Endothelial cell of umbilical vein (primary cell): ENCODE data around the gene IQCC. TPM values are rescaled to one million over a fixed set of nuclear protein-coding genes. Genes with fewer than 3 reads are reported as not detected.

Source experiments
- BruUV-seq: library from RNA; stranded (reverse); fragments of 400-500 nt; replicated peaks from 2 replicates; lab custom pipeline; 2021; lab: Mats Ljungman, UMichigan
- CTCF ChIA-PET: fragments of 300-600, 350-600 bp; sonication (Branson Sonifier 250); formaldehyde crosslinking; loops from one replicate; lab custom pipeline; 2021; ENCODE audit warnings: antibody characterized with exemption, inconsistent platforms; lab: Charles Lee
- POLR2A ChIA-PET: fragments of 300-600, 350-600 bp; sonication (Branson Sonifier 250); formaldehyde crosslinking; loops from one replicate; lab custom pipeline; 2021; ENCODE audit warnings: antibody characterized with exemption, inconsistent platforms; lab: Charles Lee
- DNase-seq: peaks from one replicate; pipeline ENCODE4 v3.0.0-alpha.2; 2011; ENCODE audit warnings: low read depth, low spot score
- FAIRE-seq: peaks from 2 replicates; lab custom pipeline; 2011; peaks lifted over from hg19 to GRCh38; lab: Jason Lieb, UNC
- H2AFZ ChIP-seq: 2 replicates; pipeline ENCODE4 v1.6.0; 2012; ENCODE audit warnings: low read depth, low read length, control low read depth, inconsistent platforms
- H3K27ac ChIP-seq: 2 replicates; pipeline ENCODE4 v1.5.1; 2011; ENCODE audit warnings: low read depth, mild to moderate bottlenecking, control low read depth, low read length, moderate library complexity; ENCODE audit not compliant: insufficient read depth
- H3K27me3 ChIP-seq, 2 experiments: 2 replicates each; pipeline versions ENCODE4 v1.6.0 to v1.6.1; 2011; ENCODE audit warnings: low read length in 2 of 2, mixed read lengths in 1 of 2; ENCODE audit not compliant: control insufficient read depth in 2 of 2, insufficient read depth in 2 of 2
- H3K36me3 ChIP-seq, 2 experiments: 2 replicates in 1 of 2; 3 replicates in 1 of 2; pipeline ENCODE4 v1.5.1; 2011; ENCODE audit warnings: low read length in 2 of 2, mild to moderate bottlenecking in 1 of 2, moderate library complexity in 1 of 2; ENCODE audit not compliant: control insufficient read depth in 2 of 2, insufficient read depth in 2 of 2; ENCODE audit errors: extremely low read depth in 1 of 2
- H3K4me1 ChIP-seq: 3 replicates; pipeline ENCODE4 v1.5.1; 2011; ENCODE audit warnings: mild to moderate bottlenecking, low read length; ENCODE audit not compliant: control insufficient read depth, insufficient read depth; ENCODE audit errors: extremely low read depth
- H3K4me2 ChIP-seq: 2 replicates; pipeline ENCODE4 v1.6.1; 2011; ENCODE audit warnings: low read length, control low read depth, mixed read lengths; ENCODE audit not compliant: insufficient read depth
- H3K4me3 ChIP-seq, 3 experiments: fragments of 200-600 bp in 1 of 3; sonication (generic), shearing (Covaris generic) in 1 of 3; replicated peaks in 1 of 3; 2 replicates each; pipeline ENCODE4 v1.5.1; 2011 to 2016; ENCODE audit warnings: control low read depth in 3 of 3, low read length in 3 of 3, mild to moderate bottlenecking in 2 of 3, inconsistent platforms in 1 of 3, low read depth in 1 of 3, moderate library complexity in 1 of 3; ENCODE audit not compliant: insufficient read depth in 1 of 3
- H3K79me2 ChIP-seq: 2 replicates; pipeline ENCODE4 v1.6.0; 2012; ENCODE audit warnings: low read length, inconsistent platforms; ENCODE audit not compliant: control insufficient read depth, insufficient read depth
- H3K9ac ChIP-seq: replicated peaks from 2 replicates; pipeline ENCODE3; 2011; ENCODE audit warnings: low read length, control low read depth; ENCODE audit not compliant: insufficient read depth; ENCODE audit errors: extremely low read depth
- H3K9me1 ChIP-seq: replicated peaks from 3 replicates; pipeline ENCODE4 v1.6.0; 2011; ENCODE audit warnings: mild to moderate bottlenecking, low read length; ENCODE audit not compliant: control insufficient read depth, insufficient read depth; ENCODE audit errors: extremely low read depth
- H3K9me3 ChIP-seq: replicated peaks from 2 replicates; pipeline ENCODE4 v1.5.1; 2012; ENCODE audit warnings: low read length, inconsistent platforms; ENCODE audit not compliant: control insufficient read depth, insufficient read depth
- H4K20me1 ChIP-seq: replicated peaks from 2 replicates; pipeline ENCODE3; 2011; ENCODE audit warnings: mild to moderate bottlenecking, low read length; ENCODE audit not compliant: control insufficient read depth, insufficient read depth; ENCODE audit errors: extremely low read depth
- EZH2 ChIP-seq: IDR thresholded peaks from 2 replicates; pipeline ENCODE4 v1.6.1; 2012; ENCODE audit warnings: borderline replicate concordance, low read depth, mild to moderate bottlenecking, moderate library complexity, low read length, inconsistent platforms; ENCODE audit not compliant: severe bottlenecking
- FOS ChIP-seq: IDR thresholded peaks from 2 replicates; pipeline ENCODE4 v1.6.1; 2011; ENCODE audit warnings: mild to moderate bottlenecking, low read length, moderate library complexity, borderline replicate concordance; ENCODE audit not compliant: insufficient read depth
- GATA2 ChIP-seq: IDR thresholded peaks from 2 replicates; pipeline ENCODE4 v1.7.0; 2011; ENCODE audit warnings: low read depth, mild to moderate bottlenecking, moderate library complexity, mixed read lengths, low read length; ENCODE audit not compliant: insufficient read length, insufficient read depth
- JUN ChIP-seq: IDR thresholded peaks from 2 replicates; pipeline ENCODE4 v1.6.1; 2011; ENCODE audit warnings: borderline replicate concordance, low read depth; ENCODE audit not compliant: insufficient read length, insufficient read depth
- MAX ChIP-seq: IDR thresholded peaks from 2 replicates; pipeline ENCODE4 v1.6.1; 2011; ENCODE audit not compliant: insufficient read depth, insufficient read length
- MYC ChIP-seq: IDR thresholded peaks from one replicate; pipeline ENCODE4 v1.6.1; 2011; ENCODE audit warnings: mild to moderate bottlenecking, low read depth, low read length
- POLR2A ChIP-seq: IDR thresholded peaks from 2 replicates; pipeline ENCODE4 v1.6.1; 2012; ENCODE audit warnings: low read depth, mild to moderate bottlenecking, control low read depth, low read length
- POLR2AphosphoS5 ChIP-seq: IDR thresholded peaks from 2 replicates; pipeline ENCODE4 v1.6.1; 2012; ENCODE audit warnings: low read depth, mild to moderate bottlenecking, control low read depth, low read length, moderate library complexity; ENCODE audit not compliant: insufficient read depth
- dilution Hi-C: fragments of 300-500 bp; cut with MboI; formaldehyde crosslinking; loops from one replicate; pipeline ENCODE4 v1.15.0; 2019; ENCODE audit warnings: low sequenced_read_pairs; ENCODE audit not compliant: extremely low pct_ligation_motif_present
- intact Hi-C: fragments of 100-400 bp; cut with micrococcal nuclease; formaldehyde crosslinking; loops from one replicate; pipeline ENCODE4 v1.10.0; 2022
- polyA plus RNA-seq, 4 experiments: library from polyadenylated mRNA; depleted of rRNA in 3 of 4; stranded (reverse) in 3 of 4; unstranded in 1 of 4; fragments of >200 nt; gene quantifications; 2 replicates each; pipeline versions ENCODE4 v1.2.1 to v1.2.3, GENCODE V29; 2011 to 2012; ENCODE audit warnings: missing spikeins in 1 of 4
- total RNA-seq: library from RNA; stranded (reverse); gene quantifications from 2 replicates; pipeline ENCODE4 v1.2.3, GENCODE V29; 2021
- TF ChIP-seq, protein P1 (sequence below), 2 donors: IDR thresholded peaks; 1 replicate in 1 of 2; 2 replicates in 1 of 2; pipeline ENCODE4 v1.5.1; 2011; ENCODE audit warnings: low read length in 2 of 2, mild to moderate bottlenecking in 2 of 2, moderate library complexity in 2 of 2, control low read depth in 1 of 2, inconsistent platforms in 1 of 2, low read depth in 1 of 2; ENCODE audit not compliant: insufficient read depth in 1 of 2; ENCODE audit errors: extremely low read depth in 1 of 2

IQCC gene
- total and polyA plus RNA-seq, 2 donors (not counting 3 experiments of a cell fraction or from before 2014, with no cell fraction given): 1.1 to 1.8 TPM

- no peaks in the 10 kb centered on the region for H3K79me2 ChIP-seq
- H3K9me1 ChIP-seq: no peaks in the 10 kb centered on the region
- no peak for FAIRE-seq
- POLR2A ChIA-PET: no interaction called here
- CTCF ChIA-PET: interaction anchor here (0.7 to 1.1 kb wide), 2 partner anchors 11 to 40 kb away, joined by 3 to 9 read pairs; no protein-coding TSS in a partner anchor
- no TSS peak for BruUV-seq
- H2AFZ ChIP-seq: no peak overlapping the region
- no peak overlapping the region for H3K9ac ChIP-seq
- H3K9me3 ChIP-seq: no peaks in the 10 kb centered on the region
- H3K4me1 ChIP-seq: peaks cover 8% of the 10 kb centered on the region
- H3K27me3 ChIP-seq: no peaks in the 10 kb centered on the region
- no peak overlapping the region for H3K27ac ChIP-seq
- H3K4me2 ChIP-seq: no peak overlapping the region
- intact Hi-C loops: no loop called here
- dilution Hi-C loops: no loop called here
- H3K36me3 ChIP-seq: no peaks in the 10 kb centered on the region
- H4K20me1 ChIP-seq: no peaks in the 10 kb centered on the region
- TF ChIP-seq JUN: no peak
- TF ChIP-seq MYC: no peak
- TF ChIP-seq FOS: no peak
- no peak for TF ChIP-seq EZH2
- no peak for TF ChIP-seq MAX
- no peak for TF ChIP-seq GATA2
- no peak for TF ChIP-seq POLR2A
- TF ChIP-seq, protein P1, sequence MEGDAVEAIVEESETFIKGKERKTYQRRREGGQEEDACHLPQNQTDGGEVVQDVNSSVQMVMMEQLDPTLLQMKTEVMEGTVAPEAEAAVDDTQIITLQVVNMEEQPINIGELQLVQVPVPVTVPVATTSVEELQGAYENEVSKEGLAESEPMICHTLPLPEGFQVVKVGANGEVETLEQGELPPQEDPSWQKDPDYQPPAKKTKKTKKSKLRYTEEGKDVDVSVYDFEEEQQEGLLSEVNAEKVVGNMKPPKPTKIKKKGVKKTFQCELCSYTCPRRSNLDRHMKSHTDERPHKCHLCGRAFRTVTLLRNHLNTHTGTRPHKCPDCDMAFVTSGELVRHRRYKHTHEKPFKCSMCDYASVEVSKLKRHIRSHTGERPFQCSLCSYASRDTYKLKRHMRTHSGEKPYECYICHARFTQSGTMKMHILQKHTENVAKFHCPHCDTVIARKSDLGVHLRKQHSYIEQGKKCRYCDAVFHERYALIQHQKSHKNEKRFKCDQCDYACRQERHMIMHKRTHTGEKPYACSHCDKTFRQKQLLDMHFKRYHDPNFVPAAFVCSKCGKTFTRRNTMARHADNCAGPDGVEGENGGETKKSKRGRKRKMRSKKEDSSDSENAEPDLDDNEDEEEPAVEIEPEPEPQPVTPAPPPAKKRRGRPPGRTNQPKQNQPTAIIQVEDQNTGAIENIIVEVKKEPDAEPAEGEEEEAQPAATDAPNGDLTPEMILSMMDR (IDR thresholded peaks at IDR 0.05; ENCODE audit: extremely low read depth in 1 of 2, insufficient read depth in 1 of 2, low read depth in 1 of 2, low read length in 2 of 2): no peak
- no peak for TF ChIP-seq POLR2AphosphoS5
- H3K4me3 ChIP-seq: no peak overlapping the region
- no peak for DNase-seq
These were observed 49.9 kb downstream of the IQCC start for GRCh38 chr1:32255072-32256071.
